Measurements from ENCODE around the gene OR2T10. TPM values are rescaled to one million over a fixed set of nuclear protein-coding genes. Genes with fewer than 3 reads are reported as not detected.
"Not testable (repeated sequence)": the region's sequence is repeated elsewhere in the genome, so short reads cannot be mapped to it uniquely, and the experiment has no call there.

The OR2T10 gene
- total RNA-seq, 1 donor = not detected

- H3K4me3 ChIP-seq (ENCODE audit: low read depth, low read length); DNase-seq (ENCODE audit: low read depth): not testable (repeated sequence)
Observed at GRCh38 chr1:248551027-248551426, 46.5 kb downstream of the OR2T10 start.

- not testable (repeated sequence) for DNase-seq (ENCODE audit: low read depth)
Observed at GRCh38 chr1:248547383-248547782, 50.1 kb downstream of the OR2T10 start.

More at GRCh38 chr1:248547383-248547782, 50.1 kb downstream of the OR2T10 start:
- not testable (repeated sequence) for H3K4me3 ChIP-seq (ENCODE audit: low read depth, low read length)

Small RNA genes lying within 50 kb of the gene (small RNA-seq; reads per million reads assigned to genes)
- not detected for gene RF00019

Other genes with a start within 250 kb of the OR2T10 start
- gene OR14C36, start 248.9 kb downstream of the OR2T10 start, total RNA-seq = not detected in 2 replicates
- gene OR2T4, start 236.0 kb downstream of the OR2T10 start, total RNA-seq = not detected in 2 replicates
- gene OR2T6, start 222.0 kb downstream of the OR2T10 start, total RNA-seq = not detected in 2 replicates
- gene OR2T1, start 194.7 kb downstream of the OR2T10 start, total RNA-seq = not detected in 2 replicates
- not detected in 2 replicates for gene OR2T2, start 152.1 kb downstream of the OR2T10 start, total RNA-seq
- not detected in 2 replicates for gene OR2T3, start 124.3 kb downstream of the OR2T10 start, total RNA-seq
- not detected in 2 replicates for gene OR2T5, start 109.1 kb downstream of the OR2T10 start, total RNA-seq
- not detected in 2 replicates for gene OR2G6, start 89.6 kb downstream of the OR2T10 start, total RNA-seq
- gene OR2T29, start 34.9 kb downstream of the OR2T10 start, total RNA-seq = not detected in 2 replicates
- gene OR2T34, start 22.9 kb downstream of the OR2T10 start, total RNA-seq = not detected in 2 replicates
- not detected in 2 replicates for gene OR2T11, start 37.4 kb upstream of the OR2T10 start, total RNA-seq
- not detected in 2 replicates for gene OR2T35, start 47.6 kb upstream of the OR2T10 start, total RNA-seq
- gene OR2T27, start 57.8 kb upstream of the OR2T10 start, total RNA-seq = not detected in 2 replicates
- not detected in 2 replicates for gene OR14I1, start 105.1 kb upstream of the OR2T10 start, total RNA-seq
- gene LYPD8, start 158.1 kb upstream of the OR2T10 start, total RNA-seq = under 0.01 TPM in 1 of 2 replicates, not detected in the other
- gene SH3BP5L, start 228.2 kb upstream of the OR2T10 start, total RNA-seq = 26.1 and 28.9 TPM in 2 replicates
- 17.7 and 19.4 TPM in 2 replicates for gene ZNF672, start 240.5 kb upstream of the OR2T10 start, total RNA-seq